ENCODE results near the gene S100Z.

DNA sequence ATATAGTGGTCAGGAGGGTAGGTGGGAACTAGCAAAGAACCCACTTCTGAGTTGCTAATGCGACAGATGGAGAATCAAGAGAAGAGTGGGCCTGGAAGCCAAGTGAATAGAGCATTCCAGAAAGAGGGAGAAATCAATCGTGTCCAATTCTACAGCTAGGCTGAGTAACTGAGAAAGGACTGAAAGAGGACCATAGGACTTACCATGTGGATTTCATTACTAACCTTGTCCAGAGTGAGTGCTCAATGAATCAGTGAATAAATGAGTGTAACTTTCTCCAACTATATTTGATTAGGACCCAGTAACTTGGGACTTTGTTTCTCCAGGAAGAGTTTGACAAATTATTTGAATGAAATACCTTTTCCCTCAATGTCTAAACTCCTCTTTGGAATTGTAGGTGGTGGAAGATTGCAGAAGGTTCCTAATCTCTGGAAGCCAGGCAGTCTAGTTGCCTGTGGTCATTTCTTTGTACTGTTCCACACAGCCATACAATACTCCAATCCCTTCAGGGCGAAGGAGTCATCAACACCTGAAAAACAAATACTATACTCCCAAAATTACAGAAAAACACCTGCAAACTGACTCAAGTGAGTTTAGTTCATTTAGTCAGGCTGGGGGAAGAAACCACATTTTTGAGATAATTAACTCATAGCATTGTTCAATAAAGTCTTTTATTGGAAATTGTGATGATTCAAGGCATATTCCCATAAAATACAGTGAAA is 33.5 kb upstream of the S100Z start:
- TF ChIP-seq CREB1 (IDR thresholded peaks at IDR 0.05; ENCODE audit: low read depth) (no peak), RAD21 (IDR thresholded peaks at IDR 0.05; ENCODE audit: low read depth) (no peak), TAF1 (IDR thresholded peaks at IDR 0.05; ENCODE audit: low read depth) (no peak)
- TF ChIP-seq, protein P1, sequence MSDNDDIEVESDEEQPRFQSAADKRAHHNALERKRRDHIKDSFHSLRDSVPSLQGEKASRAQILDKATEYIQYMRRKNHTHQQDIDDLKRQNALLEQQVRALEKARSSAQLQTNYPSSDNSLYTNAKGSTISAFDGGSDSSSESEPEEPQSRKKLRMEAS (IDR thresholded peaks at IDR 0.05), result no peak
